Measurements from ENCODE around the gene GLCCI1.

GLCCI1 gene

GRCh38 chr7:8126601-8127167 lies 158.1 kb downstream of the GLCCI1 start:
- in situ Hi-C loops (cut with MboI; ENCODE audit: low pct_unique_long_range_greater_than_20kb, low sequenced_read_pairs, unreplicated experiment) = no loop called here
- TF ChIP-seq, protein P1, sequence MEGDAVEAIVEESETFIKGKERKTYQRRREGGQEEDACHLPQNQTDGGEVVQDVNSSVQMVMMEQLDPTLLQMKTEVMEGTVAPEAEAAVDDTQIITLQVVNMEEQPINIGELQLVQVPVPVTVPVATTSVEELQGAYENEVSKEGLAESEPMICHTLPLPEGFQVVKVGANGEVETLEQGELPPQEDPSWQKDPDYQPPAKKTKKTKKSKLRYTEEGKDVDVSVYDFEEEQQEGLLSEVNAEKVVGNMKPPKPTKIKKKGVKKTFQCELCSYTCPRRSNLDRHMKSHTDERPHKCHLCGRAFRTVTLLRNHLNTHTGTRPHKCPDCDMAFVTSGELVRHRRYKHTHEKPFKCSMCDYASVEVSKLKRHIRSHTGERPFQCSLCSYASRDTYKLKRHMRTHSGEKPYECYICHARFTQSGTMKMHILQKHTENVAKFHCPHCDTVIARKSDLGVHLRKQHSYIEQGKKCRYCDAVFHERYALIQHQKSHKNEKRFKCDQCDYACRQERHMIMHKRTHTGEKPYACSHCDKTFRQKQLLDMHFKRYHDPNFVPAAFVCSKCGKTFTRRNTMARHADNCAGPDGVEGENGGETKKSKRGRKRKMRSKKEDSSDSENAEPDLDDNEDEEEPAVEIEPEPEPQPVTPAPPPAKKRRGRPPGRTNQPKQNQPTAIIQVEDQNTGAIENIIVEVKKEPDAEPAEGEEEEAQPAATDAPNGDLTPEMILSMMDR (IDR thresholded peaks at IDR 0.05; ENCODE audit: extremely low read depth, insufficient read depth, missing control alignments) = no peak
- DNase-seq (ENCODE audit: low spot score) = no peak

GRCh38 chr7:8128449-8129317 lies 160.1 kb downstream of the GLCCI1 start:
- TF ChIP-seq, protein P1 (IDR thresholded peaks at IDR 0.05; ENCODE audit: extremely low read depth, insufficient read depth, missing control alignments) = no peak
- DNase-seq (ENCODE audit: low spot score) = no peak
- in situ Hi-C loops (cut with MboI; ENCODE audit: low pct_unique_long_range_greater_than_20kb, low sequenced_read_pairs, unreplicated experiment) = no loop called here

DNA sequence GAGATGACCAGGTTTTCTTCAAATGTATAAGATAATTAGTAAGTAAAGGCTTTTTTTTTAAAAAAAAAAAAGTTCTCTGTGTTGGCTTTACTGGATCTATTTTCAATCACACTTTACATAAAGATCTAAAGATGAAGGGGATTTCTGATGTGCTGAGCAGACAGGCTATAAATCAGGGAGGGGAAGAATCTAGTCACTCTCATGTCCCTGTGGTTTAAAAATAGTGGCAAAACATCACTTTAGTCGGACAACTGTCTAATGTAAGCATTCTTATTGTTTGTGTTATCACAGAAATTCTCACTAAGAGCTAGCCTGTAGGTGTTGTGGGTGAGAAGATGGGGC lies 160.7 kb downstream of the GLCCI1 start:
- in situ Hi-C loops (cut with MboI; ENCODE audit: low pct_unique_long_range_greater_than_20kb, low sequenced_read_pairs, unreplicated experiment) = no loop called here
- TF ChIP-seq, protein P1 (IDR thresholded peaks at IDR 0.05; ENCODE audit: extremely low read depth, insufficient read depth, missing control alignments) = no peak
- DNase-seq (ENCODE audit: low spot score) = no peak

DNA sequence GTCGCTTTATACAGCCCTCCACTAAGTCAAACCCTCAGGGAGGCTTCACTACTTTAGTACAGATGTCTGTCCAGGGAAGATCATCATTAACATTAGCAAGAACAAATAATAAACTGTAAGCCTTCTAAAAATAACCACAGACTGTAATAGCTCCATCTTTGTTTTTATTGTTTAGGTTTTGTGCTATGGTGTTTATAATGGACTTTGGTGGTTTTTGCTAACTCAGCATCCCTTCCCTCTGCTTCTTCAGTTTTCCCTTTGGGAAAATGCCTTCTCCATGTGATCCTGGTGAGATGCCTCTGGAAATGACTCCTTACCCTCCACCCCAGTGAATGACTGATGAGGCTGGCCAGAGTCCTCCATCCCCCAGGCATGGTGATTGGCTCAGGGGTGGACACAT lies 162.1 kb downstream of the GLCCI1 start:
- no peak for DNase-seq (ENCODE audit: low spot score)
- TF ChIP-seq, protein P1 (IDR thresholded peaks at IDR 0.05; ENCODE audit: extremely low read depth, insufficient read depth, missing control alignments) = no peak
- in situ Hi-C loops (cut with MboI; ENCODE audit: low pct_unique_long_range_greater_than_20kb, low sequenced_read_pairs, unreplicated experiment) = no loop called here

- no peak for DNase-seq (ENCODE audit: low spot score)
- TF ChIP-seq, protein P1 (IDR thresholded peaks at IDR 0.05; ENCODE audit: extremely low read depth, insufficient read depth, missing control alignments) = no peak
- in situ Hi-C loops (cut with MboI; ENCODE audit: low pct_unique_long_range_greater_than_20kb, low sequenced_read_pairs, unreplicated experiment) = no loop called here
Observed at GRCh38 chr7:8131694-8132605, 163.4 kb downstream of the GLCCI1 start.

GRCh38 chr7:8133188-8133848 lies 164.7 kb downstream of the GLCCI1 start:
- no peak for DNase-seq (ENCODE audit: low spot score)
- TF ChIP-seq, protein P1 (IDR thresholded peaks at IDR 0.05; ENCODE audit: extremely low read depth, insufficient read depth, missing control alignments) = no peak
- in situ Hi-C loops (cut with MboI; ENCODE audit: low pct_unique_long_range_greater_than_20kb, low sequenced_read_pairs, unreplicated experiment) = no loop called here
